ENCODE results near the gene GPATCH4.

Gene GPATCH4

DNA sequence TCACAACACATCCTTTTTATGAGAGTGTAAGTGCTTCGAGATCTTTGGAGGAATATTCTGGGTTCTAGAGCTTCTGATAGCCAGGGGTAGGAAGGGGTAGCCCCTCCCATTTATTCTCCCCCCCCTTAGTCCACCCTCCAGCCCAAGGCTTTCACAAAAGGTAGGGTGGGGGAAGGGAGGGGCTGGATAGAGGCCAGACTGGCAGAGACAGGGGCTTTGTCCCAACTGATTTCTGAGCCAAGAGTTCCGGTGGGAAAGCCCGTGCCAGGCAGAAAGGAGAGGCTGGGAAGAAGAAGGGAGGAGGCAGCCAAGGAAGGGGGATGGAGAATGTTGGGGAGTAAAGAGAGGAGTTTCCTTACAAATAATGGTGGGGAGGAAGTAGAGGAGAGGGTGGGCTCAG, 43.8 kb upstream of the GPATCH4 start:
- Histone ChIP-seq H3K27me3 (replicated peaks) (peaks cover 82% of the 10 kb centered on the region), H3K36me3 (replicated peaks) (no peaks in the 10 kb centered on the region), H3K27ac (no peak overlapping the region), H3K4me3 (ENCODE audit: low read depth, low read length) (no peak overlapping the region)
- TF ChIP-seq, protein P1, sequence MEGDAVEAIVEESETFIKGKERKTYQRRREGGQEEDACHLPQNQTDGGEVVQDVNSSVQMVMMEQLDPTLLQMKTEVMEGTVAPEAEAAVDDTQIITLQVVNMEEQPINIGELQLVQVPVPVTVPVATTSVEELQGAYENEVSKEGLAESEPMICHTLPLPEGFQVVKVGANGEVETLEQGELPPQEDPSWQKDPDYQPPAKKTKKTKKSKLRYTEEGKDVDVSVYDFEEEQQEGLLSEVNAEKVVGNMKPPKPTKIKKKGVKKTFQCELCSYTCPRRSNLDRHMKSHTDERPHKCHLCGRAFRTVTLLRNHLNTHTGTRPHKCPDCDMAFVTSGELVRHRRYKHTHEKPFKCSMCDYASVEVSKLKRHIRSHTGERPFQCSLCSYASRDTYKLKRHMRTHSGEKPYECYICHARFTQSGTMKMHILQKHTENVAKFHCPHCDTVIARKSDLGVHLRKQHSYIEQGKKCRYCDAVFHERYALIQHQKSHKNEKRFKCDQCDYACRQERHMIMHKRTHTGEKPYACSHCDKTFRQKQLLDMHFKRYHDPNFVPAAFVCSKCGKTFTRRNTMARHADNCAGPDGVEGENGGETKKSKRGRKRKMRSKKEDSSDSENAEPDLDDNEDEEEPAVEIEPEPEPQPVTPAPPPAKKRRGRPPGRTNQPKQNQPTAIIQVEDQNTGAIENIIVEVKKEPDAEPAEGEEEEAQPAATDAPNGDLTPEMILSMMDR (IDR thresholded peaks at IDR 0.05; ENCODE audit: low read depth, low read length, missing control alignments) = no peak
- no peak for DNase-seq
- in situ Hi-C loops (cut with HindIII; ENCODE audit: low pct_ligation_motif_present, low sequenced_read_pairs) = no loop called here

DNA sequence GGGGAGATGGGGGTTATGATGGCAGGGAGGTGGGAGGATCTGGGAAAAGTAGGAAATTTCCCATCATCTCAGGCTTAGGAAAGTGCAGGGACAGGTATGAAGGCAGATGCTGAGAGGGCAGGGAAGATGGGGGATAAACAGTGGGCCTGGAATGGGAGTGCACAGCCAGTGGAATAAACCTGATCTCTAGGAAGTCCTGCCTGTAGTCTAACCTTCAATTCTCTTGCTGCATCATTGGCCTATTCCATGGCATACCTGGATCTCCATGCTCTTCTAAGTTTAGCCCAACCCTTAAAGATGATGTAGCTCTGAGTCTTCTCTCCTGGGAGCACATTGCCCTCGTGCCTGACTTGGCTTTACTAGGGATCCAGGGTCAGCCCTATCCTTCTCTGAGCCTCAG, 43.4 kb upstream of the GPATCH4 start:
- no peak overlapping the region for H3K4me3 ChIP-seq (ENCODE audit: low read depth, low read length)
- no peak overlapping the region for H3K27ac ChIP-seq
- in situ Hi-C loops (cut with HindIII; ENCODE audit: low pct_ligation_motif_present, low sequenced_read_pairs) = no loop called here
- no peak for DNase-seq
- H3K27me3 ChIP-seq (replicated peaks) = peaks cover 86% of the 10 kb centered on the region
- TF ChIP-seq, protein P1 (IDR thresholded peaks at IDR 0.05; ENCODE audit: low read depth, low read length, missing control alignments) = no peak
- H3K36me3 ChIP-seq (replicated peaks) = no peaks in the 10 kb centered on the region

DNA sequence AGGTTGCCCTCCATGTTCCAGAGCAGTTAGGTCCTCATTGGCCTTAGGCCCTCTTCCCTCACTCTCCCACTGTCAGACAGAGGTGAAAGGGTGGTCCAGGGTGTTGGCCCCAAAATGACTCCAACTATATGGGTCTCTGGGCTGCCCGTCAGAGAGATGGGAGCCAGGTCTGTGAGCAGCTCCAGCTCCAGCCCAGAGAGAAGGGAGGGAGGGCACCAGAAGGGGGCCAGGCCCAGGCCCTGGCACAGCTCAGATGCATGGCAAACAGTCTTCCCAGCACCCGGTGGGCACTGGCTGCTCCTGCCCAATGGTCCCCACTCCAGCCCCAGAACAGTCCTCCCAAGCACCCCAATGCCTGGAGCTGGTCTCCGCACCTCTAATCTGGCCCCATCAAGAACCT, 42.9 kb upstream of the GPATCH4 start:
- in situ Hi-C loops (cut with HindIII; ENCODE audit: low pct_ligation_motif_present, low sequenced_read_pairs) = no loop called here
- H3K4me3 ChIP-seq (ENCODE audit: low read depth, low read length) = no peak overlapping the region
- no peaks in the 10 kb centered on the region for H3K36me3 ChIP-seq (replicated peaks)
- DNase-seq = no peak
- no peak overlapping the region for H3K27ac ChIP-seq
- TF ChIP-seq, protein P1 (IDR thresholded peaks at IDR 0.05; ENCODE audit: low read depth, low read length, missing control alignments) = no peak
- peaks cover 89% of the 10 kb centered on the region for H3K27me3 ChIP-seq (replicated peaks)

DNA sequence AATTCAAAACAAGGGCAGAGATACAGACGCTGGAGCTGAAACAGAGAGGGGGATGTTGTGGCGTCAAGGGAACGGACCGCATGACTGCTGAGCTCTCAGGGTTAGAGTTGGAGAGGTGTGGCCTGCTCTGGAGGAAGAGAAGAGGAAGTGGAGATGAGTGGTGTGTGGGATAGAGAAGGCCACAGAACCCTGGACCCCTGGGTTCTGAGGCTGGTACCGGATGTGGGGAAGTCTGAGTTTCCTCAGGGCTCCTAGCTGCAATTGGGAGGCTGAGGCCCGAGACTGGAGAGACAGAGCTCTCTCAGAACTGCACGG, 42.5 kb upstream of the GPATCH4 start:
- H3K36me3 ChIP-seq (replicated peaks) = no peaks in the 10 kb centered on the region
- no peak for DNase-seq
- H3K27ac ChIP-seq = no peak overlapping the region
- H3K4me3 ChIP-seq (ENCODE audit: low read depth, low read length) = no peak overlapping the region
- TF ChIP-seq, protein P1 (IDR thresholded peaks at IDR 0.05; ENCODE audit: low read depth, low read length, missing control alignments) = no peak
- in situ Hi-C loops (cut with HindIII; ENCODE audit: low pct_ligation_motif_present, low sequenced_read_pairs) = no loop called here
- peaks cover 92% of the 10 kb centered on the region for H3K27me3 ChIP-seq (replicated peaks)

DNA sequence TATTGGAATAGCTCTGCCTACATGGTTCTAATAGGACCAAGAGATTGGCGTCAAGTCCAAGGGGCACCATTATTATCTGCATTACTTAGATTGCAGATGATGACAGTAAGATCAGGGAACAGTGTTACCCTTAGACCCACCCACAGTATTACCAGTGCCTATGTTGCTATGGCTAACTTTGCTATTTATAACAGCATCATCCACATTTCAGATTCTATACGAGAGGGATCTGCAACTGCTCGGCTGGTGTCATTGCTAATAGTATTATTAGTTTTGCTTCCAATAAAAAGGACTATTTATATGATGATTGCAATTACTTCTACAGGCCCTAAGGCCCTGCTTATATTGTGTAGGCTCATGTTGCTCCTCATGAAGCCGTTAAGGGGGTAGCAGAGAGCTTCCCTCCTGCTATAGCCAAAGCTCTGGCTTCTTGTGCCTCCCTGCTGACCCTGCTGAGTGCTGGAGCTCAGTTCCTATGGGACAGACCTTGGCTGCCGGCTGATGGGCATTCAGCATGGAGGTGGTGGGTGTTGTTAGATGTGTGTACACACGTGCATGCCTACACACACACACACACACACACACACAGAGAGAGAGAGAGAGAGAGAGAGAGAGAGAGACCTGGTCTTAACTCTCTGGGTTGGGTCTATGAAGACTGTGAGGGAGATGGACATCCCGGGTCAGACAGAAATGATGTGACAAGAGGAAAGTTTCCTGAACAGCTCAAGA, 41.9 kb upstream of the GPATCH4 start:
- no peaks in the 10 kb centered on the region for H3K36me3 ChIP-seq (replicated peaks)
- in situ Hi-C loops (cut with HindIII; ENCODE audit: low pct_ligation_motif_present, low sequenced_read_pairs) = no loop called here
- no peak overlapping the region for H3K4me3 ChIP-seq (ENCODE audit: low read depth, low read length)
- peaks cover 93% of the 10 kb centered on the region for H3K27me3 ChIP-seq (replicated peaks)
- H3K27ac ChIP-seq = no peak overlapping the region
- TF ChIP-seq, protein P1 (IDR thresholded peaks at IDR 0.05; ENCODE audit: low read depth, low read length, missing control alignments) = no peak
- DNase-seq = no peak

All from brain microvascular endothelial cell (primary cell).